ENCODE data around the gene ANKLE2.

ANKLE2 gene

GRCh38 chr12:132784580-132784979 lies 22.9 kb upstream of the ANKLE2 start:
- H3K79me2 ChIP-seq (ENCODE audit: insufficient read depth, low read length), result no peaks in the 10 kb centered on the region
- H3K4me3 ChIP-seq (ENCODE audit: insufficient read depth, low read length, poor library complexity, severe bottlenecking), result no peak overlapping the region
- no peak overlapping the region for H3K4me2 ChIP-seq (ENCODE audit: low read depth, low read length, poor library complexity, severe bottlenecking)
- H3K9ac ChIP-seq (ENCODE audit: low read length), result no peak overlapping the region
- no peaks in the 10 kb centered on the region for H4K20me1 ChIP-seq (ENCODE audit: low read depth, low read length)
- H3K36me3 ChIP-seq (ENCODE audit: low read length), result no peaks in the 10 kb centered on the region
- no peaks in the 10 kb centered on the region for H3K27me3 ChIP-seq (ENCODE audit: low read length)
- no peak for TF ChIP-seq CTCF (IDR thresholded peaks at IDR 0.05; ENCODE audit: insufficient read depth, low read length, poor library complexity, severe bottlenecking)
- no peaks in the 10 kb centered on the region for H3F3A ChIP-seq (ENCODE audit: insufficient read depth)
- H3K27ac ChIP-seq (ENCODE audit: low read depth, low read length), result no peak overlapping the region
- H2AFZ ChIP-seq (ENCODE audit: low read depth, low read length, severe bottlenecking), result no peak overlapping the region
- no peaks in the 10 kb centered on the region for H3K9me3 ChIP-seq (ENCODE audit: insufficient read depth, low read length)
- H3K9me2 ChIP-seq (replicated peaks; ENCODE audit: insufficient read depth, low read length), result no peaks in the 10 kb centered on the region

GRCh38 chr12:132783917-132784531 lies 22.4 kb upstream of the ANKLE2 start:
- no peak overlapping the region for H2AFZ ChIP-seq (ENCODE audit: low read depth, low read length, severe bottlenecking)
- H3K79me2 ChIP-seq (ENCODE audit: insufficient read depth, low read length), result no peaks in the 10 kb centered on the region
- no peaks in the 10 kb centered on the region for H3K27me3 ChIP-seq (ENCODE audit: low read length)
- no peaks in the 10 kb centered on the region for H3F3A ChIP-seq (ENCODE audit: insufficient read depth)
- H3K4me2 ChIP-seq (ENCODE audit: low read depth, low read length, poor library complexity, severe bottlenecking), result no peak overlapping the region
- no peak overlapping the region for H3K9ac ChIP-seq (ENCODE audit: low read length)
- H3K4me3 ChIP-seq (ENCODE audit: insufficient read depth, low read length, poor library complexity, severe bottlenecking), result no peak overlapping the region
- H3K36me3 ChIP-seq (ENCODE audit: low read length), result no peaks in the 10 kb centered on the region
- H3K9me2 ChIP-seq (replicated peaks; ENCODE audit: insufficient read depth, low read length), result no peaks in the 10 kb centered on the region
- H3K9me3 ChIP-seq (ENCODE audit: insufficient read depth, low read length), result no peaks in the 10 kb centered on the region
- TF ChIP-seq CTCF (IDR thresholded peaks at IDR 0.05; ENCODE audit: insufficient read depth, low read length, poor library complexity, severe bottlenecking), result no peak
- no peak for TF ChIP-seq EZH2phosphoT487 (conservative IDR thresholded peaks at IDR 0.05; ENCODE audit: low read length)
- H3K27ac ChIP-seq (ENCODE audit: low read depth, low read length), result no peak overlapping the region
- no peaks in the 10 kb centered on the region for H4K20me1 ChIP-seq (ENCODE audit: low read depth, low read length)

- Histone ChIP-seq H4K20me1 (ENCODE audit: low read depth, low read length) (no peaks in the 10 kb centered on the region), H2AFZ (ENCODE audit: low read depth, low read length, severe bottlenecking) (no peak overlapping the region), H3K27ac (ENCODE audit: low read depth, low read length) (no peak overlapping the region), H3K4me2 (ENCODE audit: low read depth, low read length, poor library complexity, severe bottlenecking) (no peak overlapping the region), H3K36me3 (ENCODE audit: low read length) (no peaks in the 10 kb centered on the region), H3K79me2 (ENCODE audit: insufficient read depth, low read length) (no peaks in the 10 kb centered on the region), H3K9me2 (replicated peaks; ENCODE audit: insufficient read depth, low read length) (no peaks in the 10 kb centered on the region), H3K4me3 (ENCODE audit: insufficient read depth, low read length, poor library complexity, severe bottlenecking) (no peak overlapping the region), H3K27me3 (ENCODE audit: low read length) (no peaks in the 10 kb centered on the region), H3K9me3 (ENCODE audit: insufficient read depth, low read length) (no peaks in the 10 kb centered on the region), H3F3A (ENCODE audit: insufficient read depth) (no peaks in the 10 kb centered on the region), H3K9ac (ENCODE audit: low read length) (no peak overlapping the region)
- TF ChIP-seq EZH2phosphoT487 (conservative IDR thresholded peaks at IDR 0.05; ENCODE audit: low read length) (no peak), CTCF (IDR thresholded peaks at IDR 0.05; ENCODE audit: insufficient read depth, low read length, poor library complexity, severe bottlenecking) (no peak)
Observed at GRCh38 chr12:132781938-132782337, 20.3 kb upstream of the ANKLE2 start.

Data from SU-DHL-6 (cell line).